ENCODE data around the gene GMPR.
A peak's percentile ranks its signal among the peaks of the same experiment; 100 is the strongest.
"Not testable (repeated sequence)": the region's sequence is repeated elsewhere in the genome, so short reads cannot be mapped to it uniquely, and the experiment has no call there.

GMPR gene

GRCh38 chr6:16238057-16238962 lies at the start of gene GMPR:
Gene GMPR (plus strand): TSS chr6:16238587. CDS start chr6:16238694, 107 bp downstream.
- no peak for DNase-seq

GRCh38 chr6:16190214-16190613 lies 48.2 kb upstream of the GMPR start:
- DNase-seq: no peak

GRCh38 chr6:16196260-16196983 lies 42.0 kb upstream of the GMPR start:
- no peak for DNase-seq

- DNase-seq: no peak
Measured at GRCh38 chr6:16196984-16197546, 41.3 kb upstream of the GMPR start.

- DNase-seq: no peak
Measured at GRCh38 chr6:16198061-16198705, 40.2 kb upstream of the GMPR start.

GRCh38 chr6:16199804-16200203 lies 38.6 kb upstream of the GMPR start:
- no peak for DNase-seq

GRCh38 chr6:16200321-16200883 lies 38.0 kb upstream of the GMPR start:
- peak; percentile 70 for DNase-seq

GRCh38 chr6:16201706-16202105 lies 36.7 kb upstream of the GMPR start:
- DNase-seq: no peak

GRCh38 chr6:16204653-16205376 lies 33.6 kb upstream of the GMPR start:
- DNase-seq: no peak

GRCh38 chr6:16205377-16206144 lies 32.8 kb upstream of the GMPR start:
- no peak for DNase-seq

- no peak for DNase-seq
Measured at GRCh38 chr6:16206595-16207037, 31.8 kb upstream of the GMPR start.

GRCh38 chr6:16208989-16209388 lies 29.4 kb upstream of the GMPR start:
- DNase-seq: no peak

GRCh38 chr6:16209539-16209938 lies 28.8 kb upstream of the GMPR start:
- DNase-seq: no peak

- DNase-seq: no peak
Measured at GRCh38 chr6:16212276-16212675, 26.1 kb upstream of the GMPR start.

- DNase-seq: peak; percentile 14
Measured at GRCh38 chr6:16216501-16217155, 21.8 kb upstream of the GMPR start.

GRCh38 chr6:16217156-16217721 lies 21.1 kb upstream of the GMPR start:
- no peak for DNase-seq

GRCh38 chr6:16222826-16223225 lies 15.6 kb upstream of the GMPR start:
- DNase-seq: no peak

- no peak for DNase-seq
Measured at GRCh38 chr6:16223362-16223761, 15.0 kb upstream of the GMPR start.

GRCh38 chr6:16224409-16224808 lies 14.0 kb upstream of the GMPR start:
- DNase-seq: no peak

- not testable (repeated sequence) for DNase-seq
Measured at GRCh38 chr6:16225062-16225731, 13.2 kb upstream of the GMPR start.

All from NCI-H446 treated with DMSO at 0.1 percent for 48 hours (cell line).